ENCODE results near the gene OPN3.

Gene OPN3

DNA sequence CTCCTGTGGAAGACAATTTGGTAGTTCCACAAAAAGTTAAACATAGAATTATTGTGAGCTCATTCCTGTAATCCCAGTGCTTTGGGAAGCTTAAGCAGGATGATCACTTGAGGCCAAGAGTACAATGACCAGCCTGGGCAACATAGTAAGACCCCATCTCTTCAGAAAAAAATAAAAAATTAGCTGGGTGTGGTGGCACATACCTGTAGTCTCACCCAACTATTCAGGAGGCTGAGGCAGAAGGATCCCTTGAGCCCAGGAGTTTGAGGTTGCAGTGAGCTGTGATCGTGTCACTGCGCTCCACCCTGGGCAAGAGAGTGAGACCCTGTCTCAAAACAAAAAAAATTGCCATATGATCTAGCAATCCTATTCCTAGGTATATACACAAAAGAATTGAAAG, 4.1 kb upstream of the OPN3 start:
- Histone ChIP-seq H3K4me3 (ENCODE audit: low read depth, low read length) (no peak overlapping the region), H3K9me3 (ENCODE audit: control insufficient read depth, insufficient read depth, low read depth, low read length) (no peaks in the 10 kb centered on the region; the same call in 1 of the 2 replicates), H3K4me1 (ENCODE audit: control insufficient read depth, insufficient read depth, low read length) (no peaks in the 10 kb centered on the region), H3K36me3 (ENCODE audit: control insufficient read depth in 2 of 2, insufficient read depth in 1 of 2, low read length in 2 of 2) (no peaks in the 10 kb centered on the region), H3K27ac (ENCODE audit: extremely low read depth, low read depth, low read length) (no peak overlapping the region)
- ChIA-PET CTCF (interaction anchor here (0.6 to 4.5 kb wide), 3 partner anchors 15 to 20 kb away, joined by 3 to 23 read pairs (median 3); no protein-coding TSS in a partner anchor), POLR2A (no interaction called here)
- peak; percentile 75 for TF ChIP-seq ZNF121 (tag by site-specific recombination; IDR thresholded peaks at IDR 0.05)
- no peak for TF ChIP-seq MEIS1 (CRISPR knock-in tag; IDR thresholded peaks at IDR 0.05; ENCODE audit: borderline replicate concordance)

DNA sequence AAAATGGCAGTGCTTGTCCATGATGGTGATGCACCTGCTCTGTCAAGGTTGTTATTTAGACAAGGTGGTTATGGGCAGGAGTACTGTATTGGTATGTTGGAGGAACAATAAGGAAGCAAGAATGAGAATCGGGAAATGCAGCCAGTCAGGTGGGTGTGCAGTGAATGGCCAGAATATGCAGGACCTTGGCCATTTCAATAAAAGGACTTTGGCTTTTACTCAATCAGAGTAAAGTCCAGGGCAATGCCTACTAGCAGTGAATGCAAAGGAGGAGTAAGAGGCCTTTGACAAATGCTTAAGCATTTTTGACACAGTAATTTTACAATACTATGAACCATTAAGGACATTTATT, 2.4 kb upstream of the OPN3 start:
- no peak overlapping the region for H3K27ac ChIP-seq (ENCODE audit: extremely low read depth, low read depth, low read length)
- ChIA-PET POLR2A (no interaction called here), CTCF (interaction anchor here (4.5 kb wide), 1 partner anchor 16 kb away, joined by 23 read pairs; no protein-coding TSS in a partner anchor)
- H3K4me1 ChIP-seq (ENCODE audit: control insufficient read depth, insufficient read depth, low read length), result peaks cover 10% of the 10 kb centered on the region
- no peaks in the 10 kb centered on the region; the same call in 1 of the 2 replicates for H3K9me3 ChIP-seq (ENCODE audit: control insufficient read depth, insufficient read depth, low read depth, low read length)
- no peaks in the 10 kb centered on the region for H3K36me3 ChIP-seq (ENCODE audit: control insufficient read depth in 2 of 2, insufficient read depth in 1 of 2, low read length in 2 of 2)
- H3K4me3 ChIP-seq (ENCODE audit: low read depth, low read length), result no peak overlapping the region
- no peak for TF ChIP-seq MEIS1 (CRISPR knock-in tag; IDR thresholded peaks at IDR 0.05; ENCODE audit: borderline replicate concordance)
- no peak for TF ChIP-seq ZNF311 (tag by site-specific recombination; IDR thresholded peaks at IDR 0.05; ENCODE audit: borderline replicate concordance)

DNA sequence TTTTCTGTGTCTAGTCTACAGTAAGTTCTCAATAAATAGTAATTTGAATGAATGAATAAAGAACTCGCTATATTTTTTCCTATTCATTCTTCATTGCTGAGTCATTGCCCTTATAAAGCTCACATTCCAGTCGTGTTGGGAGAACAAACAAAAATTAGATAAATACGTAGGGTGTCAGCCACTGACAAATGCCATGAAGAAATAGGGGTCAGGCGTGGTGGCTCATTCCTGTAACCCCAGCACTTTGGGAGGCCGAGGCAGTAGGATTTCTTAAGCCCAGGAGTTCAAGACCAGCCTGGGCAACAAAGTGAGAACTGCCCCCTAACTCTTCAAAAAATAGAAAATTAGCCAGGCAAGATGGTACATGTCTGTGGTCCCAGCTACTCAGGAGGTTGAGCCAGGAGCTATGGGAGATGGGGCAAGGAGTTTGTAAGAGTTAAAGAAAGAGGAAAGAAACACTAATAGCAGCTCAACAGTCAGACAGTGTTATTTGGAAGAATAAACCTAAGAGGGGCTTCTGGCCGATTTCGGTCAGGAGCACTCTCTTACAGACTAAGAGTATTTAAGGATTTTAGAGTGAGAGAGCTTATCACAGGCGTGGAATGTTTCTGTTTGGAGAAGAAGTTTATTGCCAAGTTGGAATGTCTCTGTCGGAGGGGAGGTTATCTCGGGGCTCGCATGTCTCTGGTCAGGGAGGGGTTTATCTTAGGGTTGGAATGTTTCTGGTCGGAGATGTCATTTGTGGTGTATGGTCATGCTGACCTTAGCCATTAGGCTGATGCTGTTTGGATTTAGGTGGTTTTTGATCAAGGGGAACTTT, 1.8 kb upstream of the OPN3 start:
- no peak overlapping the region for H3K4me3 ChIP-seq (ENCODE audit: low read depth, low read length)
- H3K9me3 ChIP-seq (ENCODE audit: control insufficient read depth, insufficient read depth, low read depth, low read length), result no peaks in the 10 kb centered on the region; the same call in 1 of the 2 replicates
- ChIA-PET CTCF (interaction anchor here (0.7 to 4.5 kb wide), 2 partner anchors 15 to 19 kb away, joined by 3 to 23 read pairs; no protein-coding TSS in a partner anchor), POLR2A (no interaction called here)
- H3K36me3 ChIP-seq (ENCODE audit: control insufficient read depth in 2 of 2, insufficient read depth in 1 of 2, low read length in 2 of 2), result no peaks in the 10 kb centered on the region
- H3K27ac ChIP-seq (ENCODE audit: extremely low read depth, low read depth, low read length), result no peak overlapping the region
- H3K4me1 ChIP-seq (ENCODE audit: control insufficient read depth, insufficient read depth, low read length), result peaks cover 10% of the 10 kb centered on the region
- TF ChIP-seq, protein P1, sequence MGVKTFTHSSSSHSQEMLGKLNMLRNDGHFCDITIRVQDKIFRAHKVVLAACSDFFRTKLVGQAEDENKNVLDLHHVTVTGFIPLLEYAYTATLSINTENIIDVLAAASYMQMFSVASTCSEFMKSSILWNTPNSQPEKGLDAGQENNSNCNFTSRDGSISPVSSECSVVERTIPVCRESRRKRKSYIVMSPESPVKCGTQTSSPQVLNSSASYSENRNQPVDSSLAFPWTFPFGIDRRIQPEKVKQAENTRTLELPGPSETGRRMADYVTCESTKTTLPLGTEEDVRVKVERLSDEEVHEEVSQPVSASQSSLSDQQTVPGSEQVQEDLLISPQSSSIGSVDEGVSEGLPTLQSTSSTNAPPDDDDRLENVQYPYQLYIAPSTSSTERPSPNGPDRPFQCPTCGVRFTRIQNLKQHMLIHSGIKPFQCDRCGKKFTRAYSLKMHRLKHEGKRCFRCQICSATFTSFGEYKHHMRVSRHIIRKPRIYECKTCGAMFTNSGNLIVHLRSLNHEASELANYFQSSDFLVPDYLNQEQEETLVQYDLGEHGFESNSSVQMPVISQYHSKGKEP (tag by site-specific recombination; IDR thresholded peaks at IDR 0.05), result no peak
- peak; percentile 52; the same call in 1 of the 2 replicates for TF ChIP-seq TRIM28 (IDR thresholded peaks at IDR 0.05; ENCODE audit: borderline replicate concordance, low read length)
- no peak for TF ChIP-seq ZNF701 (tag by site-specific recombination; IDR thresholded peaks at IDR 0.05)
- no peak for TF ChIP-seq ZNF791 (tag by site-specific recombination; IDR thresholded peaks at IDR 0.05)
- TF ChIP-seq KLF8 (tag by site-specific recombination; IDR thresholded peaks at IDR 0.05), result peak; percentile 49; the same call in 1 of the 2 replicates
- no peak for TF ChIP-seq ZNF2 (tag by site-specific recombination; IDR thresholded peaks at IDR 0.05)
- peak; percentile 83 for TF ChIP-seq SETDB1 (IDR thresholded peaks at IDR 0.05; ENCODE audit: insufficient read length, low read length)
- TF ChIP-seq ZNF610 (tag by site-specific recombination; IDR thresholded peaks at IDR 0.05; ENCODE audit: borderline replicate concordance), result 0 out of 2 replicates have a peak, but pooled peaks have one; percentile 36
- no peak for TF ChIP-seq ZXDB (tag by site-specific recombination; IDR thresholded peaks at IDR 0.05)
- TF ChIP-seq ZNF202 (tag by site-specific recombination; IDR thresholded peaks at IDR 0.05; ENCODE audit: borderline replicate concordance), result no peak

DNA sequence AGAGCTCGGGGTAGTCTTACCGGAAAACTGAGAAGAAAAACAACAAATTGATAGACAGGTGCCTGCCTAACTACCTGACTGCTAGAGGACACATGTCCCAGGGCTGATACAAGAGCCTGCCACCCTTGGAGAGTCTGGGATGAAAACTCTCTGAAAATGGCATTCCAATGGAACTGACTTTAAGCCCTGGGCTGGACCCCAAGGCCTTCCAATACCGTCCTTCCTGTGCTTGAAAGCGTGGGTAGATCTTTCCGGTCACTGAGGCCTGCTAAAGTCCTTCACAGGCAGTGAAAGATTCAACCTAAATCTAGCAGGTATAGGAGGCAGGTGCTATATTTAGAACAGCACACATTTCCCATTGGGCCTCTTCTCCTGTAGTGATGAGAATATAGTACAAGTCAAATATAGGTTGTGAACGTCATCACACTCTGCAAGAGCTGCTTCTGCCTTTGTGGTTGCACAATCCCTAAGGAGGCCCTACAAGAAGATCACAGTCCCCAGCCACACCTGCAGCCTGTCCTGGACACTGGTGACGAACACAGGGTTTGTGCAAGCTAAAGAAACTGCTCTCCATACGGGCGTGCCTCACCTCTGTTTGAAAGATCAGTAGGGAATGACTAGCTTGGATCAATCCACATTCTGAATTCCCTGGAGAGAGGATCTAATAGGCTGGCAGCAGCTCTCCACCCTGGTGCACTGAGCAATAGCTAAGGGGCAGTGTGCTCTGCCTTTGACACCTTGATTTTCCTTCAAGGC, 876 bp upstream of the OPN3 start:
- H3K36me3 ChIP-seq (ENCODE audit: control insufficient read depth in 2 of 2, insufficient read depth in 1 of 2, low read length in 2 of 2), result peaks cover 0 to 2% of the 10 kb centered on the region in 2 experiments; a peak in 1 of 3 replicates
- H3K9me3 ChIP-seq (ENCODE audit: control insufficient read depth, insufficient read depth, low read depth, low read length), result no peaks in the 10 kb centered on the region; the same call in 1 of the 2 replicates
- ChIA-PET POLR2A (interaction anchor here (0.5 to 1.6 kb wide), 9 partner anchors 12 to 1615 kb away, joined by 3 to 13 read pairs (median 4); partner anchors contain the start of genes CEP170, EXO1, FH and SDCCAG8), CTCF (interaction anchor here (0.7 to 4.5 kb wide), 2 partner anchors 14 to 20 kb away, joined by 3 to 23 read pairs; no protein-coding TSS in a partner anchor)
- H3K4me3 ChIP-seq (ENCODE audit: low read depth, low read length), result no peak overlapping the region
- peak overlapping the region; percentile 8; the same call in 1 of the 2 replicates for H3K27ac ChIP-seq (ENCODE audit: extremely low read depth, low read depth, low read length)
- H3K4me1 ChIP-seq (ENCODE audit: control insufficient read depth, insufficient read depth, low read length), result peaks cover 10% of the 10 kb centered on the region
- no peak for TF ChIP-seq ZBTB1 (tag by site-specific recombination; IDR thresholded peaks at IDR 0.05)
- TF ChIP-seq HOXA7 (CRISPR knock-in tag; IDR thresholded peaks at IDR 0.05; ENCODE audit: borderline replicate concordance), result no peak
- TF ChIP-seq, protein P2, sequence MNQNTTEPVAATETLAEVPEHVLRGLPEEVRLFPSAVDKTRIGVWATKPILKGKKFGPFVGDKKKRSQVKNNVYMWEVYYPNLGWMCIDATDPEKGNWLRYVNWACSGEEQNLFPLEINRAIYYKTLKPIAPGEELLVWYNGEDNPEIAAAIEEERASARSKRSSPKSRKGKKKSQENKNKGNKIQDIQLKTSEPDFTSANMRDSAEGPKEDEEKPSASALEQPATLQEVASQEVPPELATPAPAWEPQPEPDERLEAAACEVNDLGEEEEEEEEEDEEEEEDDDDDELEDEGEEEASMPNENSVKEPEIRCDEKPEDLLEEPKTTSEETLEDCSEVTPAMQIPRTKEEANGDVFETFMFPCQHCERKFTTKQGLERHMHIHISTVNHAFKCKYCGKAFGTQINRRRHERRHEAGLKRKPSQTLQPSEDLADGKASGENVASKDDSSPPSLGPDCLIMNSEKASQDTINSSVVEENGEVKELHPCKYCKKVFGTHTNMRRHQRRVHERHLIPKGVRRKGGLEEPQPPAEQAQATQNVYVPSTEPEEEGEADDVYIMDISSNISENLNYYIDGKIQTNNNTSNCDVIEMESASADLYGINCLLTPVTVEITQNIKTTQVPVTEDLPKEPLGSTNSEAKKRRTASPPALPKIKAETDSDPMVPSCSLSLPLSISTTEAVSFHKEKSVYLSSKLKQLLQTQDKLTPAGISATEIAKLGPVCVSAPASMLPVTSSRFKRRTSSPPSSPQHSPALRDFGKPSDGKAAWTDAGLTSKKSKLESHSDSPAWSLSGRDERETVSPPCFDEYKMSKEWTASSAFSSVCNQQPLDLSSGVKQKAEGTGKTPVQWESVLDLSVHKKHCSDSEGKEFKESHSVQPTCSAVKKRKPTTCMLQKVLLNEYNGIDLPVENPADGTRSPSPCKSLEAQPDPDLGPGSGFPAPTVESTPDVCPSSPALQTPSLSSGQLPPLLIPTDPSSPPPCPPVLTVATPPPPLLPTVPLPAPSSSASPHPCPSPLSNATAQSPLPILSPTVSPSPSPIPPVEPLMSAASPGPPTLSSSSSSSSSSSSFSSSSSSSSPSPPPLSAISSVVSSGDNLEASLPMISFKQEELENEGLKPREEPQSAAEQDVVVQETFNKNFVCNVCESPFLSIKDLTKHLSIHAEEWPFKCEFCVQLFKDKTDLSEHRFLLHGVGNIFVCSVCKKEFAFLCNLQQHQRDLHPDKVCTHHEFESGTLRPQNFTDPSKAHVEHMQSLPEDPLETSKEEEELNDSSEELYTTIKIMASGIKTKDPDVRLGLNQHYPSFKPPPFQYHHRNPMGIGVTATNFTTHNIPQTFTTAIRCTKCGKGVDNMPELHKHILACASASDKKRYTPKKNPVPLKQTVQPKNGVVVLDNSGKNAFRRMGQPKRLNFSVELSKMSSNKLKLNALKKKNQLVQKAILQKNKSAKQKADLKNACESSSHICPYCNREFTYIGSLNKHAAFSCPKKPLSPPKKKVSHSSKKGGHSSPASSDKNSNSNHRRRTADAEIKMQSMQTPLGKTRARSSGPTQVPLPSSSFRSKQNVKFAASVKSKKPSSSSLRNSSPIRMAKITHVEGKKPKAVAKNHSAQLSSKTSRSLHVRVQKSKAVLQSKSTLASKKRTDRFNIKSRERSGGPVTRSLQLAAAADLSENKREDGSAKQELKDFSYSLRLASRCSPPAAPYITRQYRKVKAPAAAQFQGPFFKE (tag by site-specific recombination; IDR thresholded peaks at IDR 0.05; ENCODE audit: borderline replicate concordance), result 0 out of 2 replicates have a peak, but pooled peaks have one; percentile 48

Measured in HEK293 (cell line).